Activated CD4-positive, alpha-beta T cell treated with anti-CD3 and anti-CD28 coated beads for 36 hours (primary cell): ENCODE measurements around the gene HSPG2. TPM values are rescaled to one million over a fixed set of nuclear protein-coding genes. Genes with fewer than 3 reads are reported as not detected.

Experiments used
- ATAC-seq: fragments of 200-7000 bp; cut with Tn5 transposase; one replicate; pipeline ENCODE4 v1.10.0; 2021; ENCODE audit warnings: mild to moderate bottlenecking, moderate library complexity
- CTCF ChIA-PET: fragments of 350-600 bp; sonication (Branson Sonifier 250); formaldehyde crosslinking; loops from one replicate; lab custom pipeline; 2021; ENCODE audit warnings: antibody characterized with exemption; lab: Charles Lee
- POLR2A ChIA-PET: fragments of 350-600 bp; sonication (Branson Sonifier 250); formaldehyde crosslinking; loops from one replicate; lab custom pipeline; 2021; ENCODE audit warnings: antibody characterized with exemption, inconsistent platforms; lab: Charles Lee
- DNase-seq: peaks from one replicate; pipeline ENCODE4 v3.0.0-alpha.2; 2020
- H3K27ac Mint-ChIP-seq: one replicate; pipeline ENCODE4 v1.8.0; 2021; ENCODE audit warnings: mixed read lengths
- H3K27me3 Mint-ChIP-seq: one replicate; pipeline ENCODE4 v1.8.0; 2021; ENCODE audit warnings: mixed read lengths
- H3K36me3 Mint-ChIP-seq: one replicate; pipeline ENCODE4 v1.8.0; 2021; ENCODE audit warnings: low read depth, mixed read lengths
- H3K4me1 Mint-ChIP-seq: one replicate; pipeline ENCODE4 v1.8.0; 2021; ENCODE audit warnings: mixed read lengths
- H3K4me3 Mint-ChIP-seq: one replicate; pipeline ENCODE4 v1.8.0; 2021; ENCODE audit warnings: mild to moderate bottlenecking, moderate library complexity, mixed read lengths
- H3K9me3 Mint-ChIP-seq: one replicate; pipeline ENCODE4 v1.8.0; 2021; ENCODE audit warnings: low read depth, mixed read lengths
- intact Hi-C, 2 experiments: fragments of 100-400 bp; cut with DNase I in 1 of 2; cut with micrococcal nuclease in 1 of 2; formaldehyde crosslinking; loops; one replicate each; pipeline versions ENCODE4 v1.14.2 to v1.15.1; 2022 to 2024; cut with DNase I, micrococcal nuclease
- total RNA-seq, 2 experiments: library from RNA; stranded (reverse); gene quantifications; one replicate each; pipeline ENCODE4 v1.2.3, GENCODE V29; 2021

Gene HSPG2
- total RNA-seq, 2 experiments from 2014 or later = 19.6 to 20.6 TPM

- CTCF ChIA-PET = interaction anchor here (0.5 kb wide), 1 partner anchor 1598 kb away, joined by 3 read pairs; no protein-coding TSS in a partner anchor
- ATAC-seq = no peak
- POLR2A ChIA-PET = no interaction called here
Observed at GRCh38 chr1:21891621-21892479, 45.3 kb downstream of the HSPG2 start.

GRCh38 chr1:21891081-21891480 is 46.0 kb downstream of the HSPG2 start:
- ATAC-seq = no peak
- POLR2A ChIA-PET = no interaction called here
- H3K4me3 Mint-ChIP-seq = no peak overlapping the region
- intact Hi-C loops = no loop called here
- DNase-seq = no peak
- CTCF ChIA-PET = no interaction called here
- no peak overlapping the region for H3K27ac Mint-ChIP-seq
- no peaks in the 10 kb centered on the region for H3K36me3 Mint-ChIP-seq
- no peaks in the 10 kb centered on the region for H3K27me3 Mint-ChIP-seq
- no peaks in the 10 kb centered on the region for H3K9me3 Mint-ChIP-seq
- no peaks in the 10 kb centered on the region for H3K4me1 Mint-ChIP-seq

More at GRCh38 chr1:21891621-21892479, 45.3 kb downstream of the HSPG2 start:
- no peak overlapping the region for H3K4me3 Mint-ChIP-seq
- H3K36me3 Mint-ChIP-seq = no peaks in the 10 kb centered on the region
- no peaks in the 10 kb centered on the region for H3K27me3 Mint-ChIP-seq
- no peak for DNase-seq
- no peaks in the 10 kb centered on the region for H3K9me3 Mint-ChIP-seq
- no peak overlapping the region for H3K27ac Mint-ChIP-seq
- intact Hi-C loops = no loop called here
- H3K4me1 Mint-ChIP-seq = no peaks in the 10 kb centered on the region

- no peak overlapping the region for H3K4me3 Mint-ChIP-seq
- H3K27me3 Mint-ChIP-seq = no peaks in the 10 kb centered on the region
- ChIA-PET POLR2A (no interaction called here), CTCF (no interaction called here)
- ATAC-seq (no peak), DNase-seq (no peak)
- no peaks in the 10 kb centered on the region for H3K4me1 Mint-ChIP-seq
- no peaks in the 10 kb centered on the region for H3K9me3 Mint-ChIP-seq
- intact Hi-C loops = no loop called here
- H3K27ac Mint-ChIP-seq = no peak overlapping the region
- H3K36me3 Mint-ChIP-seq = no peaks in the 10 kb centered on the region
Observed at GRCh38 chr1:21888500-21888899, 48.6 kb downstream of the HSPG2 start.

- intact Hi-C loops = no loop called here
- ChIA-PET CTCF (no interaction called here), POLR2A (no interaction called here)
- Mint-ChIP-seq H3K27ac (no peak overlapping the region), H3K4me1 (no peaks in the 10 kb centered on the region), H3K27me3 (no peaks in the 10 kb centered on the region), H3K9me3 (no peaks in the 10 kb centered on the region), H3K36me3 (no peaks in the 10 kb centered on the region), H3K4me3 (no peak overlapping the region)
- DNase-seq (no peak), ATAC-seq (no peak)
Observed at GRCh38 chr1:21887796-21888195, 49.3 kb downstream of the HSPG2 start.

GRCh38 chr1:21887216-21887736 is 49.8 kb downstream of the HSPG2 start:
- Mint-ChIP-seq H3K36me3 (no peaks in the 10 kb centered on the region), H3K27me3 (no peaks in the 10 kb centered on the region), H3K4me1 (no peaks in the 10 kb centered on the region), H3K4me3 (no peak overlapping the region), H3K9me3 (no peaks in the 10 kb centered on the region), H3K27ac (no peak overlapping the region)
- intact Hi-C loops = no loop called here
- ATAC-seq = no peak
- ChIA-PET POLR2A (no interaction called here), CTCF (no interaction called here)
- no peak for DNase-seq

GRCh38 chr1:21886486-21887215 is 50.5 kb downstream of the HSPG2 start:
- Mint-ChIP-seq H3K4me3 (no peak overlapping the region), H3K36me3 (no peaks in the 10 kb centered on the region), H3K9me3 (no peaks in the 10 kb centered on the region), H3K27me3 (no peaks in the 10 kb centered on the region), H3K4me1 (no peaks in the 10 kb centered on the region), H3K27ac (no peak overlapping the region)
- no peak for ATAC-seq
- intact Hi-C loops = no loop called here
- ChIA-PET POLR2A (no interaction called here), CTCF (no interaction called here)
- DNase-seq = no peak

- DNase-seq (no peak), ATAC-seq (no peak)
- intact Hi-C loops = no loop called here
- ChIA-PET CTCF (no interaction called here), POLR2A (no interaction called here)
- H3K9me3 Mint-ChIP-seq = no peaks in the 10 kb centered on the region
- H3K27ac Mint-ChIP-seq = no peak overlapping the region
- H3K27me3 Mint-ChIP-seq = no peaks in the 10 kb centered on the region
- H3K4me3 Mint-ChIP-seq = no peak overlapping the region
- no peaks in the 10 kb centered on the region for H3K36me3 Mint-ChIP-seq
- no peaks in the 10 kb centered on the region for H3K4me1 Mint-ChIP-seq
Observed at GRCh38 chr1:21885236-21886037, 51.7 kb downstream of the HSPG2 start.

- Mint-ChIP-seq H3K9me3 (no peaks in the 10 kb centered on the region), H3K4me3 (no peak overlapping the region), H3K27ac (no peak overlapping the region), H3K36me3 (no peaks in the 10 kb centered on the region), H3K27me3 (no peaks in the 10 kb centered on the region), H3K4me1 (no peaks in the 10 kb centered on the region)
- CTCF ChIA-PET = interaction anchor here (0.7 kb wide), 1 partner anchor 89 kb away, joined by 4 read pairs; no protein-coding TSS in a partner anchor
- intact Hi-C loops = no loop called here
- ATAC-seq (no peak), DNase-seq (no peak)
- POLR2A ChIA-PET = interaction anchor here (0.7 kb wide), 1 partner anchor 22 kb away, joined by 3 read pairs; no protein-coding TSS in a partner anchor
Observed at GRCh38 chr1:21884456-21885235, 52.5 kb downstream of the HSPG2 start.

- DNase-seq (no peak), ATAC-seq (no peak)
- H3K9me3 Mint-ChIP-seq = no peaks in the 10 kb centered on the region
- H3K4me1 Mint-ChIP-seq = no peaks in the 10 kb centered on the region
- no peaks in the 10 kb centered on the region for H3K27me3 Mint-ChIP-seq
- H3K4me3 Mint-ChIP-seq = no peak overlapping the region
- intact Hi-C loops = no loop called here
- H3K36me3 Mint-ChIP-seq = no peaks in the 10 kb centered on the region
- no peak overlapping the region for H3K27ac Mint-ChIP-seq
- ChIA-PET POLR2A (no interaction called here), CTCF (interaction anchor here (0.5 kb wide), 1 partner anchor 594 kb away, joined by 3 read pairs; no protein-coding TSS in a partner anchor)
Observed at GRCh38 chr1:21882721-21883415, 54.2 kb downstream of the HSPG2 start.

- H3K27me3 Mint-ChIP-seq = no peaks in the 10 kb centered on the region
- POLR2A ChIA-PET = no interaction called here
- CTCF ChIA-PET = no interaction called here
Observed at GRCh38 chr1:21881250-21881649, 55.9 kb downstream of the HSPG2 start.

More at GRCh38 chr1:21881250-21881649, 55.9 kb downstream of the HSPG2 start:
- no peak overlapping the region for H3K4me3 Mint-ChIP-seq
- no peak for DNase-seq
- no peaks in the 10 kb centered on the region for H3K4me1 Mint-ChIP-seq
- no peaks in the 10 kb centered on the region for H3K9me3 Mint-ChIP-seq
- no peak for ATAC-seq
- no peaks in the 10 kb centered on the region for H3K36me3 Mint-ChIP-seq
- H3K27ac Mint-ChIP-seq = no peak overlapping the region
- intact Hi-C loops = no loop called here
